ENCODE results near the gene PLEKHM3. TPM values are rescaled to one million over a fixed set of nuclear protein-coding genes. Genes with fewer than 3 reads are reported as not detected.
"Not testable (repeated sequence)": the region's sequence is repeated elsewhere in the genome, so short reads cannot be mapped to it uniquely, and the experiment has no call there.

Gene PLEKHM3
- total RNA-seq, 1 donor from 2014 or later: 6.8 TPM

- no peak overlapping the region for H3K27ac Mint-ChIP-seq (ENCODE audit: unreplicated experiment)
- TF ChIP-seq CTCF (conservative IDR thresholded peaks at IDR 0.05): no peak
- no peaks in the 10 kb centered on the region for H3K27me3 Mint-ChIP-seq (ENCODE audit: low read depth)
- H3K9me3 Mint-ChIP-seq: no peaks in the 10 kb centered on the region
- no peak for DNase-seq (ENCODE audit: low read depth, low spot score)
- H3K4me1 Mint-ChIP-seq: peaks cover 4% of the 10 kb centered on the region
- H3K36me3 Mint-ChIP-seq (ENCODE audit: low read depth): no peaks in the 10 kb centered on the region
- H3K4me3 Mint-ChIP-seq: no peak overlapping the region
These were observed 72.6 kb downstream of the PLEKHM3 start for GRCh38 chr2:207952564-207953345.

DNA sequence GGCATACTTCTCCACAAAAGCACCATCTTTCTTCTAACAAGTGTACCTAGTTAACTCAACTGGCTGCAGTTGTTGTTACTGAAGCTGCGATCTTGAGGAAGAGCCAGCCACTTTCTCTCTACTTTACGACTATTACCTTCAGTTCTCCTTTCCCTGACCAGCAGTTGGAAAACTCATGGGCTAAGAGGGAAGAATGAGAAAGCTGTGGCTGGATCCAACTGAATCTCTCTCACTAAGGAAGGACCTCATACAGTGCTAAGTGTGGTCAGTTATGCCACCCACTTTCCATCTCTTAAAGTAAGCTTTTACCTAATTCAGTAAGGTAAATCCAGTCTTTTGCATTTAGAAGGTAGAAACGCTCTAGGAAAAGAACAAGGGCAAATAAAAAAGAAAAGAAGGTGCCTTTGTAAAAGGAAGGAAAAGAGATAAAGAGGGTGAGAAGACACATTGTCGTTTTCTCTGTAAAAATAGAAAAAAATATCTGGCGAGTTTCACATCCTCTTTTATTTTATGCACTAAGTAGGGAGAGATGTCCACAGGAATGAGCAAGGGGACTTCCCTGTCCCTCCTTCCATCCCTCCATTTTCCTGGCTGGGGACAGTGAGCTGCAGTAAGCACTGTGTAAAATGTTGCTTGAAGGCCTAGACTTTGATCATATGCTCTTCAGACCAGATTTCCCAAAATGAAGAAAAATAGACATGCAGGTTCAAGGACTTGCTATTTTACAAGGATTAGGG lies 73.4 kb downstream of the PLEKHM3 start:
- Mint-ChIP-seq H3K4me3 (no peak overlapping the region), H3K4me1 (peaks cover 4% of the 10 kb centered on the region), H3K27me3 (ENCODE audit: low read depth) (no peaks in the 10 kb centered on the region), H3K27ac (ENCODE audit: unreplicated experiment) (no peak overlapping the region), H3K9me3 (no peaks in the 10 kb centered on the region), H3K36me3 (ENCODE audit: low read depth) (no peaks in the 10 kb centered on the region)
- no peak for DNase-seq (ENCODE audit: low read depth, low spot score)
- TF ChIP-seq CTCF (conservative IDR thresholded peaks at IDR 0.05): no peak

- Mint-ChIP-seq H3K36me3 (ENCODE audit: low read depth) (no peaks in the 10 kb centered on the region), H3K4me1 (peaks cover 4% of the 10 kb centered on the region), H3K4me3 (no peak overlapping the region), H3K27ac (ENCODE audit: unreplicated experiment) (no peak overlapping the region), H3K9me3 (no peaks in the 10 kb centered on the region), H3K27me3 (ENCODE audit: low read depth) (no peaks in the 10 kb centered on the region)
- no peak for TF ChIP-seq CTCF (conservative IDR thresholded peaks at IDR 0.05)
- no peak for DNase-seq (ENCODE audit: low read depth, low spot score)
These were observed 74.6 kb downstream of the PLEKHM3 start for GRCh38 chr2:207950761-207951114.

- Mint-ChIP-seq H3K36me3 (ENCODE audit: low read depth) (no peaks in the 10 kb centered on the region), H3K27me3 (ENCODE audit: low read depth) (no peaks in the 10 kb centered on the region), H3K4me3 (no peak overlapping the region), H3K27ac (ENCODE audit: unreplicated experiment) (no peak overlapping the region), H3K9me3 (no peaks in the 10 kb centered on the region), H3K4me1 (peaks cover 4% of the 10 kb centered on the region)
- no peak for DNase-seq (ENCODE audit: low read depth, low spot score)
- no peak for TF ChIP-seq CTCF (conservative IDR thresholded peaks at IDR 0.05)
These were observed 75.1 kb downstream of the PLEKHM3 start for GRCh38 chr2:207950063-207950760.

GRCh38 chr2:207949245-207949644 lies 76.1 kb downstream of the PLEKHM3 start:
- H3K36me3 Mint-ChIP-seq (ENCODE audit: low read depth); H3K27me3 Mint-ChIP-seq (ENCODE audit: low read depth); DNase-seq (ENCODE audit: low read depth, low spot score); H3K27ac Mint-ChIP-seq (ENCODE audit: unreplicated experiment); H3K9me3 Mint-ChIP-seq; H3K4me1 Mint-ChIP-seq; H3K4me3 Mint-ChIP-seq: not testable (repeated sequence)

Data from neural crest cell (in vitro differentiated cells).